Stomach smooth muscle (tissue), 2 donors: ENCODE results near the gene ZBTB20.

ENCODE experiments used
- H3K27ac ChIP-seq: one replicate; pipeline ENCODE4 v1.7.0; 2013; ENCODE audit warnings: mild to moderate bottlenecking, low read length, inconsistent platforms
- H3K27me3 ChIP-seq, 2 donors: one replicate each; pipeline ENCODE4 v1.7.0; 2013; ENCODE audit warnings: low read length in 2 of 2; ENCODE audit not compliant: insufficient read depth in 2 of 2, control insufficient read depth in 1 of 2
- H3K36me3 ChIP-seq, 2 donors: one replicate each; pipeline ENCODE4 v1.7.0; 2013; ENCODE audit warnings: low read length in 2 of 2; ENCODE audit not compliant: control insufficient read depth in 2 of 2, insufficient read depth in 2 of 2
- H3K4me1 ChIP-seq: one replicate; pipeline ENCODE4 v1.7.0; 2013; ENCODE audit warnings: low read length; ENCODE audit not compliant: control insufficient read depth, insufficient read depth
- H3K4me3 ChIP-seq, 2 donors: one replicate each; pipeline ENCODE4 v1.7.0; 2013; ENCODE audit warnings: low read length in 2 of 2
- H3K9ac ChIP-seq, 2 donors: one replicate each; pipeline ENCODE4 v1.7.0; 2013; ENCODE audit warnings: low read length in 2 of 2, mild to moderate bottlenecking in 1 of 2
- H3K9me3 ChIP-seq, 2 donors: one replicate each; pipeline ENCODE4 v1.7.0; 2013; ENCODE audit warnings: low read length in 2 of 2; ENCODE audit not compliant: control insufficient read depth in 2 of 2
- donor health status: healthy.
- donor health status: Pancreatic carcinoma.

Gene ZBTB20

GRCh38 chr3:114732353-114732752 is 414.7 kb downstream of the ZBTB20 start:
- H3K9me3 ChIP-seq, result no peaks in the 10 kb centered on the region
- H3K4me3 ChIP-seq, result no peak overlapping the region
- no peaks in the 10 kb centered on the region for H3K27me3 ChIP-seq
- H3K4me1 ChIP-seq, result no peaks in the 10 kb centered on the region
- H3K36me3 ChIP-seq, result no peaks in the 10 kb centered on the region
- H3K9ac ChIP-seq, result no peak overlapping the region
- H3K27ac ChIP-seq, result no peak overlapping the region

- H3K9me3 ChIP-seq, result no peaks in the 10 kb centered on the region
- H3K36me3 ChIP-seq, result no peaks in the 10 kb centered on the region
- no peak overlapping the region for H3K9ac ChIP-seq
- H3K27me3 ChIP-seq, result no peaks in the 10 kb centered on the region
- H3K4me1 ChIP-seq, result no peaks in the 10 kb centered on the region
- H3K4me3 ChIP-seq, result no peak overlapping the region
- no peak overlapping the region for H3K27ac ChIP-seq
These were observed 416.7 kb downstream of the ZBTB20 start for GRCh38 chr3:114730397-114730796.

- Histone ChIP-seq H3K4me3 (no peak overlapping the region), H3K27ac (no peak overlapping the region), H3K9ac (no peak overlapping the region), H3K27me3 (no peaks in the 10 kb centered on the region), H3K4me1 (no peaks in the 10 kb centered on the region), H3K9me3 (no peaks in the 10 kb centered on the region), H3K36me3 (no peaks in the 10 kb centered on the region)
These were observed 419.7 kb downstream of the ZBTB20 start for GRCh38 chr3:114727373-114727772.

- Histone ChIP-seq H3K4me1 (no peaks in the 10 kb centered on the region), H3K9ac (no peak overlapping the region), H3K9me3 (no peaks in the 10 kb centered on the region), H3K27me3 (no peaks in the 10 kb centered on the region), H3K27ac (no peak overlapping the region), H3K4me3 (no peak overlapping the region), H3K36me3 (no peaks in the 10 kb centered on the region)
These were observed 421.1 kb downstream of the ZBTB20 start for GRCh38 chr3:114725966-114726365.

GRCh38 chr3:114722530-114722929 is 424.6 kb downstream of the ZBTB20 start:
- Histone ChIP-seq H3K27me3 (no peaks in the 10 kb centered on the region), H3K4me3 (no peak overlapping the region), H3K36me3 (no peaks in the 10 kb centered on the region), H3K4me1 (no peaks in the 10 kb centered on the region), H3K9ac (no peak overlapping the region), H3K27ac (no peak overlapping the region), H3K9me3 (no peaks in the 10 kb centered on the region)

GRCh38 chr3:114721864-114722263 is 425.2 kb downstream of the ZBTB20 start:
- H3K4me3 ChIP-seq, result no peak overlapping the region
- no peaks in the 10 kb centered on the region for H3K9me3 ChIP-seq
- H3K9ac ChIP-seq, result no peak overlapping the region
- no peaks in the 10 kb centered on the region for H3K4me1 ChIP-seq
- H3K27ac ChIP-seq, result no peak overlapping the region
- H3K27me3 ChIP-seq, result no peaks in the 10 kb centered on the region
- no peaks in the 10 kb centered on the region for H3K36me3 ChIP-seq

- H3K9ac ChIP-seq, result no peak overlapping the region
- H3K4me3 ChIP-seq, result no peak overlapping the region
- no peaks in the 10 kb centered on the region for H3K36me3 ChIP-seq
- H3K4me1 ChIP-seq, result no peaks in the 10 kb centered on the region
- no peaks in the 10 kb centered on the region for H3K9me3 ChIP-seq
- no peaks in the 10 kb centered on the region for H3K27me3 ChIP-seq
- H3K27ac ChIP-seq, result no peak overlapping the region
These were observed 425.9 kb downstream of the ZBTB20 start for GRCh38 chr3:114721209-114721608.

- H3K9ac ChIP-seq, result no peak overlapping the region
- H3K27me3 ChIP-seq, result no peaks in the 10 kb centered on the region
- no peaks in the 10 kb centered on the region for H3K36me3 ChIP-seq
- H3K4me1 ChIP-seq, result no peaks in the 10 kb centered on the region
- H3K27ac ChIP-seq, result no peak overlapping the region
- H3K9me3 ChIP-seq, result no peaks in the 10 kb centered on the region
- H3K4me3 ChIP-seq, result no peak overlapping the region
These were observed 428.2 kb downstream of the ZBTB20 start for GRCh38 chr3:114718898-114719210.

GRCh38 chr3:114718071-114718897 is 428.8 kb downstream of the ZBTB20 start:
- H3K4me3 ChIP-seq, result no peak overlapping the region
- H3K4me1 ChIP-seq, result no peaks in the 10 kb centered on the region
- no peaks in the 10 kb centered on the region for H3K9me3 ChIP-seq
- no peak overlapping the region for H3K27ac ChIP-seq
- no peaks in the 10 kb centered on the region for H3K27me3 ChIP-seq
- no peaks in the 10 kb centered on the region for H3K36me3 ChIP-seq
- H3K9ac ChIP-seq, result no peak overlapping the region

- no peak overlapping the region for H3K27ac ChIP-seq
- no peaks in the 10 kb centered on the region for H3K9me3 ChIP-seq
- no peak overlapping the region for H3K9ac ChIP-seq
- H3K36me3 ChIP-seq, result no peaks in the 10 kb centered on the region
- H3K4me1 ChIP-seq, result no peaks in the 10 kb centered on the region
- no peak overlapping the region for H3K4me3 ChIP-seq
- no peaks in the 10 kb centered on the region for H3K27me3 ChIP-seq
These were observed 430.2 kb downstream of the ZBTB20 start for GRCh38 chr3:114716916-114717315.

- H3K27me3 ChIP-seq, result no peaks in the 10 kb centered on the region
- H3K4me3 ChIP-seq, result no peak overlapping the region
- H3K36me3 ChIP-seq, result no peaks in the 10 kb centered on the region
- H3K4me1 ChIP-seq, result no peaks in the 10 kb centered on the region
- H3K9ac ChIP-seq, result no peak overlapping the region
- H3K27ac ChIP-seq, result no peak overlapping the region
- no peaks in the 10 kb centered on the region for H3K9me3 ChIP-seq
These were observed 431.0 kb downstream of the ZBTB20 start for GRCh38 chr3:114716126-114716525.
